GM23248 (cell line): Measurements from ENCODE around the gene DNHD1.

ENCODE experiments used
- EZH2 ChIP-seq: fragments of 200-600 bp; sonication (generic); IDR thresholded peaks from 2 replicates; pipeline ENCODE4 v1.6.1; 2018; ENCODE audit warnings: antibody characterized with exemption, mild to moderate bottlenecking; ENCODE audit not compliant: insufficient read depth, poor library complexity, severe bottlenecking
- EZH2phosphoT487 ChIP-seq: fragments of 200-600 bp; sonication (generic); IDR thresholded peaks from 2 replicates; pipeline ENCODE4 v1.6.1; 2018; ENCODE audit warnings: antibody characterized with exemption, moderate library complexity, mild to moderate bottlenecking, low read depth; ENCODE audit not compliant: insufficient read depth

GRCh38 chr11:6516865-6517264, 19.8 kb downstream of the DNHD1 start:
- TF ChIP-seq EZH2phosphoT487 (no peak), EZH2 (no peak)
